ENCODE results near the gene ITGB8.

GRCh38 chr7:20358762-20359282 is 28.1 kb downstream of the ITGB8 start:
- TF ChIP-seq EP300 (conservative IDR thresholded peaks at IDR 0.05; ENCODE audit: poor library complexity, severe bottlenecking) (no peak), CTCF (IDR thresholded peaks at IDR 0.05; ENCODE audit: poor library complexity, severe bottlenecking) (no peak), EZH2 (IDR thresholded peaks at IDR 0.05; ENCODE audit: borderline replicate concordance, insufficient read depth, low read length, poor library complexity, severe bottlenecking) (no peak)
